GM12864 (cell line): ENCODE measurements around the gene AMOT.

Source experiments
- DNase-seq: peaks from one replicate; pipeline ENCODE4 v3.0.0-alpha.2; 2011; ENCODE audit warnings: low read depth
- H3K4me3 ChIP-seq: 2 replicates; pipeline ENCODE4 v1.5.1; 2011; ENCODE audit warnings: mild to moderate bottlenecking, low read depth, low read length, control low read depth
- TF ChIP-seq, protein P1 (sequence below): IDR thresholded peaks from 2 replicates; pipeline ENCODE4 v1.5.1; 2011; ENCODE audit warnings: low read depth, mild to moderate bottlenecking, moderate library complexity, low read length, control low read depth, inconsistent platforms; ENCODE audit errors: missing control alignments

Gene AMOT, protein sequence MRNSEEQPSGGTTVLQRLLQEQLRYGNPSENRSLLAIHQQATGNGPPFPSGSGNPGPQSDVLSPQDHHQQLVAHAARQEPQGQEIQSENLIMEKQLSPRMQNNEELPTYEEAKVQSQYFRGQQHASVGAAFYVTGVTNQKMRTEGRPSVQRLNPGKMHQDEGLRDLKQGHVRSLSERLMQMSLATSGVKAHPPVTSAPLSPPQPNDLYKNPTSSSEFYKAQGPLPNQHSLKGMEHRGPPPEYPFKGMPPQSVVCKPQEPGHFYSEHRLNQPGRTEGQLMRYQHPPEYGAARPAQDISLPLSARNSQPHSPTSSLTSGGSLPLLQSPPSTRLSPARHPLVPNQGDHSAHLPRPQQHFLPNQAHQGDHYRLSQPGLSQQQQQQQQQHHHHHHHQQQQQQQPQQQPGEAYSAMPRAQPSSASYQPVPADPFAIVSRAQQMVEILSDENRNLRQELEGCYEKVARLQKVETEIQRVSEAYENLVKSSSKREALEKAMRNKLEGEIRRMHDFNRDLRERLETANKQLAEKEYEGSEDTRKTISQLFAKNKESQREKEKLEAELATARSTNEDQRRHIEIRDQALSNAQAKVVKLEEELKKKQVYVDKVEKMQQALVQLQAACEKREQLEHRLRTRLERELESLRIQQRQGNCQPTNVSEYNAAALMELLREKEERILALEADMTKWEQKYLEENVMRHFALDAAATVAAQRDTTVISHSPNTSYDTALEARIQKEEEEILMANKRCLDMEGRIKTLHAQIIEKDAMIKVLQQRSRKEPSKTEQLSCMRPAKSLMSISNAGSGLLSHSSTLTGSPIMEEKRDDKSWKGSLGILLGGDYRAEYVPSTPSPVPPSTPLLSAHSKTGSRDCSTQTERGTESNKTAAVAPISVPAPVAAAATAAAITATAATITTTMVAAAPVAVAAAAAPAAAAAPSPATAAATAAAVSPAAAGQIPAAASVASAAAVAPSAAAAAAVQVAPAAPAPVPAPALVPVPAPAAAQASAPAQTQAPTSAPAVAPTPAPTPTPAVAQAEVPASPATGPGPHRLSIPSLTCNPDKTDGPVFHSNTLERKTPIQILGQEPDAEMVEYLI

DNA sequence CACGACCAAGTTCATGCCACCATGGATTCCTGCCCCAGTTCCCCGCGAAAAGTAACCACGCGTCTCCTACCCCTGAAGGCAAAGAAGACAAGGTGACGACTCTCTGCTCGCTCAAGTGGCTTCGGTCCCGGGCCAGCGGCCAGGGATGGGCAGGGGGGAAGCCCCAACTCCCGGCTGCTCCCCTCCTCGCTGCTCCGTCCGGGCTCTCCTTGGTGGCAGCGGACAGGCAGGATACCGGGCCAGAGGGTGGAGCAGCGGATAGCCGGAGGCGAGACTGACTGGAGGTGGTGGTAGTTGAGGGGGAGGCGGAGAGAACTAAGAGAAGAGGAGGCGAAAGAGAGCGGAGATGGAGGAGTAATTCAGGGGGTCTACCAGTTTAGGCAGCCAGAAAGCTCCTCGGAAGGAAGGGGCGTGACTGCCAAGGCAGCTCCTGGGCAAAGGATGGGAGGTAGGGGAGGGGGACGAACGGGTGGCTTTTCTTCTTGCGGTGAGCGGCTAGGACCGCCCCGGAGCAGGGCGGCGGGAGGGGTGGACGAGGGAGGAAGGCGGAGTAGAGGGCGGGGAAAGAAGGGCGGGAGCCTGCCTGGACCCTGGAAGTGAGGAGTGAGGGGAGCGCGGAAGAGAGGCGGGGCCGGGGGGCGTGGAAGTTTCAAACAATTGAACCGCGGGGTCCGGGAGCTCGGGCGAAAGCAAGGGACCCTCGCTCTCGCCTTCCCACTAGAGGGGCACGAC, at the start of gene AMOT:
Gene AMOT (minus strand): TSS at position 450 of the 732 bp plus-strand sequence. CDS start 17,705 bp downstream, outside the sequence.
- peak within 1 kb of the TSS; percentile 66 for H3K4me3 ChIP-seq
- TF ChIP-seq, protein P1, sequence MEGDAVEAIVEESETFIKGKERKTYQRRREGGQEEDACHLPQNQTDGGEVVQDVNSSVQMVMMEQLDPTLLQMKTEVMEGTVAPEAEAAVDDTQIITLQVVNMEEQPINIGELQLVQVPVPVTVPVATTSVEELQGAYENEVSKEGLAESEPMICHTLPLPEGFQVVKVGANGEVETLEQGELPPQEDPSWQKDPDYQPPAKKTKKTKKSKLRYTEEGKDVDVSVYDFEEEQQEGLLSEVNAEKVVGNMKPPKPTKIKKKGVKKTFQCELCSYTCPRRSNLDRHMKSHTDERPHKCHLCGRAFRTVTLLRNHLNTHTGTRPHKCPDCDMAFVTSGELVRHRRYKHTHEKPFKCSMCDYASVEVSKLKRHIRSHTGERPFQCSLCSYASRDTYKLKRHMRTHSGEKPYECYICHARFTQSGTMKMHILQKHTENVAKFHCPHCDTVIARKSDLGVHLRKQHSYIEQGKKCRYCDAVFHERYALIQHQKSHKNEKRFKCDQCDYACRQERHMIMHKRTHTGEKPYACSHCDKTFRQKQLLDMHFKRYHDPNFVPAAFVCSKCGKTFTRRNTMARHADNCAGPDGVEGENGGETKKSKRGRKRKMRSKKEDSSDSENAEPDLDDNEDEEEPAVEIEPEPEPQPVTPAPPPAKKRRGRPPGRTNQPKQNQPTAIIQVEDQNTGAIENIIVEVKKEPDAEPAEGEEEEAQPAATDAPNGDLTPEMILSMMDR = no peak
- no peak for DNase-seq

DNA sequence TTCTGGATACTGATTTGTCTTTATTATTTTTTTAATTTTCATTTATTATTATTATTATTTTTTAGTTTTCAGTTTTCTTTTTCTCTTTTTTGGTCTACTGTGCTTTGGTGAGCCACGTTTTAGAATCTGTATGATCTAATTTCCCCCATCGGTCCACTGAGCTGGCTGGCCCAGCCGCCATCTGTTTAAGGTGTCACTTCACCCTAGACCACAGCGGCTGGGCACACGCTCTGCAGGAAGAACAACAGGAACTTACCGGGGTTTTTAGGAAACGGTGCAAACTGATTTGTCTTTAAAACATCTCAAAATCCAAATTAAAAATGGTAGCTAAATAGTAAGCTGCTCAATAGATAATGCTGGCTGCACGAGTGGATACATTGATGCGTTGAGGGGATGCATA, 48.8 kb upstream of the AMOT start:
- H3K4me3 ChIP-seq = no peak overlapping the region
- TF ChIP-seq, protein P1 = no peak
- DNase-seq = no peak

DNA sequence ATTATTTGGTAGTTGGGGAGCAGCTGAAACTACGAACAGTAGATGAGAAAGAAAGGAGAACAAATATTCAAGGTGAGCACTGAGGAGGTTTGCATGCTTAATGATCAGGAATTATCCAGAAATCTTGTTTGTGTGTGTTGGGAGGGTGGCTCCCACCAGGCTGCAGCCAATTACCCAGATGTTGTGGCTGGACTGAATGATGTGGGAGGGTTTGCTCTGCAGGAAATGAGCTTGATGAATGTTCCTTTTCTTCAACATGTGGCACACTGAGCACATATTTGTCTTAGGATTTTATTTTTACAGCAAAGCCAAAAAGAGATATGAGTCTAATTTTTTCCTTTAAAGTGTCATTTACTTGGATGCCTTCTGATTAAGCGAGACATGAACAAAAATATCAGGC, 48.3 kb upstream of the AMOT start:
- H3K4me3 ChIP-seq = no peak overlapping the region
- no peak for DNase-seq
- TF ChIP-seq, protein P1 = no peak

DNA sequence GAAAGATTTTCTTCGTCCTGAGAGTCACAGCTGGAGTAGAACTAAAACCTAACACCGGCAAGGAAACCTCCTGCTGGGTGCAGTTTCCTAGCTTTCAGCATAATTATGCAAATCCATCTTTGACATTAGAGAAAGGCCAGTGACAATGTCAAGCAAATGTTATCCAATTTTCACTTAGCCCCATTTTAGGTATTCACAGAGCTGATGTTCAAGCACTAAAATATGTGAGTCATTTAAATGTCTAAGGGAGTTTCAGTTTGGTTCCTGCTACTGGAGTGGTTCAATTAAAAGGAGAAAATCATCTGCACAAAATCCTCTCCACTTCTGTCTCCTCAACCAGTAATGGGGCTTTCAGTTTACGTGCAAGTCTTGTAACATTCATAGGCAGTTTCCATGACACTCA, 37.1 kb upstream of the AMOT start:
- no peak overlapping the region for H3K4me3 ChIP-seq
- TF ChIP-seq, protein P1 = no peak
- no peak for DNase-seq

DNA sequence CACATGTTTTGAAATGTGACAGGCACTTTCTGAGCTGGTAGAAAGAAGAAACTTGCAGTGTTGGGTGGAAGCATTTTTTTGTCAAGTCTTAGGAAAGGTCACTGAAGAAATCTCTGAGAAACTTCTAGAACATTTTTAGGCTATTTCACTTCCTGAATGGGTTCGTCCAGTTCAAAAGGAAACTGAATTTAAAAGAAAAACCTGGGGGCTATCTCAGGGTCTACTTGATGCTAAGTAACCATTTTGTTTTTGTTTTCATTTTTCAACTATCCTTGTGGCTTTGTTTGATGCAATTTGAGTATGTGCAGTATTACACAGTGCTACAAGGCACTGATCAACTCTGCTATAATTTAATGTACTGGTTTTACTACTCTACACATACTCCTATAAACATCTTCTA, 34.0 kb upstream of the AMOT start:
- no peak overlapping the region for H3K4me3 ChIP-seq
- TF ChIP-seq, protein P1 = no peak
- no peak for DNase-seq

DNA sequence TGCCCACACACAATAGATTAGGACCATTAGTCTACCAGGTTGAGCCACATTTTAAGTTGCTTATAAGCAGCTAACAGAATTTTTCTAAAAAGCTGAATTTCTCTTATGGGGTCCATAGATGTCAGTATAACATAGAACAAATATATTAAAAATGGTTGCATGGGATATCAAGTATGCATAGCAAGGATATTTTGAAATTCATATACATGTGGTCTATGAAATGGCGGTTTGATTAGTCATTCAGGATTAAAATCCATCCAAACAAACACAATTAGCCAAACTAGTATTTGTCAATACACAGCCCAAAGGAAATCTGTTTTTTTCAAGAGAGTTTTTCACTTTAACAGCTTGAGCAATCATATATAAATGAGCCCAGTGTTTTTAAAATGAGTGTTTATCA, 33.5 kb upstream of the AMOT start:
- no peak overlapping the region for H3K4me3 ChIP-seq
- no peak for DNase-seq
- TF ChIP-seq, protein P1 = no peak
